ENCODE data around the gene HOOK2. TPM values are rescaled to one million over a fixed set of nuclear protein-coding genes. Genes with fewer than 3 reads are reported as not detected.
A peak's percentile ranks its signal among the peaks of the same experiment; 100 is the strongest.

Gene HOOK2
- total RNA-seq, 1 experiment from 2014 or later, result 74.2 TPM

- peaks cover 15% of the 10 kb centered on the region for H3K4me1 Mint-ChIP-seq (ENCODE audit: low read depth, unreplicated experiment)
- BruUV-seq (replicated peaks), result no TSS peak
- peaks cover 57% of the 10 kb centered on the region for H3K36me3 Mint-ChIP-seq (ENCODE audit: insufficient read depth, unreplicated experiment)
- no peaks in the 10 kb centered on the region; the same call in 1 of the 2 replicates for H3K36me3 ChIP-seq (ENCODE audit: control insufficient read depth, insufficient read depth, low read length)
- intact Hi-C loops (cut with micrococcal nuclease; ENCODE audit: unreplicated experiment), result loop anchor here (5.0 kb wide), 1 partner anchor 358 kb away; the partner anchor contains the start of genes IER2 and STX10
- peak overlapping the region; percentile 32 for H3K27ac Mint-ChIP-seq (ENCODE audit: unreplicated experiment)
- no peaks in the 10 kb centered on the region for H3K27me3 Mint-ChIP-seq (ENCODE audit: insufficient read depth, unreplicated experiment)
- H3K4me3 ChIP-seq (ENCODE audit: low read depth, low read length), result peak overlapping the region; percentile 93
- H3K4me1 ChIP-seq, result peaks cover 15% of the 10 kb centered on the region
- peak overlapping the region; percentile 92 for H3K4me3 Mint-ChIP-seq (ENCODE audit: unreplicated experiment)
- no peak for DNase-seq
- no peaks in the 10 kb centered on the region for H3K9me3 ChIP-seq
- H3K27me3 ChIP-seq (replicated peaks; ENCODE audit: control insufficient read depth, insufficient read depth, low read length), result no peaks in the 10 kb centered on the region
- H3K9me3 Mint-ChIP-seq (ENCODE audit: unreplicated experiment), result no peaks in the 10 kb centered on the region
- ChIA-PET CTCF (interaction anchor here (1.0 to 3.7 kb wide), 2 partner anchors 17 to 33 kb away, joined by 6 to 38 read pairs; no protein-coding TSS in a partner anchor), POLR2A (interaction anchor here (0.6 to 2.4 kb wide), 3 partner anchors 8 to 57 kb away, joined by 6 to 10 read pairs (median 6); partner anchors contain the start of genes GET3, PRDX2 and THSD8)
- no peak for TF ChIP-seq CTCF (IDR thresholded peaks at IDR 0.05; ENCODE audit: insufficient read depth in 1 of 2, low read depth in 1 of 2, low read length in 1 of 2, severe bottlenecking in 1 of 2, unreplicated experiment in 1 of 2)
Observed at GRCh38 chr19:12794196-12794941, 19.0 kb upstream of the HOOK2 start.

- Mint-ChIP-seq H3K27me3 (ENCODE audit: insufficient read depth, unreplicated experiment) (no peaks in the 10 kb centered on the region), H3K4me1 (ENCODE audit: low read depth, unreplicated experiment) (peaks cover 23% of the 10 kb centered on the region), H3K4me3 (ENCODE audit: unreplicated experiment) (peak overlapping the region; percentile 92), H3K27ac (ENCODE audit: unreplicated experiment) (peak overlapping the region; percentile 83), H3K36me3 (ENCODE audit: insufficient read depth, unreplicated experiment) (peaks cover 57% of the 10 kb centered on the region), H3K9me3 (ENCODE audit: unreplicated experiment) (no peaks in the 10 kb centered on the region)
- CTCF ChIA-PET, result interaction anchor here (0.5 to 3.7 kb wide), 9 partner anchors 11 to 183 kb away, joined by 3 to 38 read pairs (median 5); partner anchors contain the start of gene TRIR
- H3K9me3 ChIP-seq, result no peaks in the 10 kb centered on the region
- BruUV-seq (replicated peaks), result no TSS peak
- no peaks in the 10 kb centered on the region; the same call in 1 of the 2 replicates for H3K36me3 ChIP-seq (ENCODE audit: control insufficient read depth, insufficient read depth, low read length)
- DNase-seq, result peak; percentile 89 to 94
- no peaks in the 10 kb centered on the region for H3K27me3 ChIP-seq (replicated peaks; ENCODE audit: control insufficient read depth, insufficient read depth, low read length)
- POLR2A ChIA-PET, result interaction anchor here (0.6 to 3.0 kb wide), 9 partner anchors 9 to 1375 kb away, joined by 3 to 36 read pairs (median 6); partner anchors contain the start of genes GET3, PRDX2, RGL3 and THSD8
- no peak for TF ChIP-seq CTCF (IDR thresholded peaks at IDR 0.05; ENCODE audit: insufficient read depth in 1 of 2, low read depth in 1 of 2, low read length in 1 of 2, severe bottlenecking in 1 of 2, unreplicated experiment in 1 of 2)
- H3K4me3 ChIP-seq (ENCODE audit: low read depth, low read length), result peak overlapping the region; percentile 93
- H3K4me1 ChIP-seq, result peaks cover 24% of the 10 kb centered on the region
- intact Hi-C loops (cut with micrococcal nuclease; ENCODE audit: unreplicated experiment), result loop anchor here (5.0 kb wide), 1 partner anchor 359 kb away; the partner anchor contains the start of genes IER2 and STX10
Observed at GRCh38 chr19:12793290-12794195, 18.2 kb upstream of the HOOK2 start.

Measured in Caco-2 (cell line).